ENCODE data around the gene DIP2A.

The DIP2A gene, protein sequence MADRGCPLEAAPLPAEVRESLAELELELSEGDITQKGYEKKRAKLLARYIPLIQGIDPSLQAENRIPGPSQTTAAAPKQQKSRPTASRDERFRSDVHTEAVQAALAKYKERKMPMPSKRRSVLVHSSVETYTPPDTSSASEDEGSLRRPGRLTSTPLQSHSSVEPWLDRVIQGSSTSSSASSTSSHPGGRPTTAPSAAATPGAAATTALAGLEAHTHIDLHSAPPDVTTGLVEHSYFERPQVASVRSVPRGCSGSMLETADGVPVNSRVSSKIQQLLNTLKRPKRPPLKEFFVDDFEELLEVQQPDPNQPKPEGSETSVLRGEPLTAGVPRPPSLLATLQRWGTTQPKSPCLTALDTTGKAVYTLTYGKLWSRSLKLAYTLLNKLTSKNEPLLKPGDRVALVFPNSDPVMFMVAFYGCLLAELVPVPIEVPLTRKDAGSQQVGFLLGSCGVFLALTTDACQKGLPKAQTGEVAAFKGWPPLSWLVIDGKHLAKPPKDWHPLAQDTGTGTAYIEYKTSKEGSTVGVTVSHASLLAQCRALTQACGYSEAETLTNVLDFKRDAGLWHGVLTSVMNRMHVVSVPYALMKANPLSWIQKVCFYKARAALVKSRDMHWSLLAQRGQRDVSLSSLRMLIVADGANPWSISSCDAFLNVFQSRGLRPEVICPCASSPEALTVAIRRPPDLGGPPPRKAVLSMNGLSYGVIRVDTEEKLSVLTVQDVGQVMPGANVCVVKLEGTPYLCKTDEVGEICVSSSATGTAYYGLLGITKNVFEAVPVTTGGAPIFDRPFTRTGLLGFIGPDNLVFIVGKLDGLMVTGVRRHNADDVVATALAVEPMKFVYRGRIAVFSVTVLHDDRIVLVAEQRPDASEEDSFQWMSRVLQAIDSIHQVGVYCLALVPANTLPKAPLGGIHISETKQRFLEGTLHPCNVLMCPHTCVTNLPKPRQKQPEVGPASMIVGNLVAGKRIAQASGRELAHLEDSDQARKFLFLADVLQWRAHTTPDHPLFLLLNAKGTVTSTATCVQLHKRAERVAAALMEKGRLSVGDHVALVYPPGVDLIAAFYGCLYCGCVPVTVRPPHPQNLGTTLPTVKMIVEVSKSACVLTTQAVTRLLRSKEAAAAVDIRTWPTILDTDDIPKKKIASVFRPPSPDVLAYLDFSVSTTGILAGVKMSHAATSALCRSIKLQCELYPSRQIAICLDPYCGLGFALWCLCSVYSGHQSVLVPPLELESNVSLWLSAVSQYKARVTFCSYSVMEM (N-terminal part only)

DNA sequence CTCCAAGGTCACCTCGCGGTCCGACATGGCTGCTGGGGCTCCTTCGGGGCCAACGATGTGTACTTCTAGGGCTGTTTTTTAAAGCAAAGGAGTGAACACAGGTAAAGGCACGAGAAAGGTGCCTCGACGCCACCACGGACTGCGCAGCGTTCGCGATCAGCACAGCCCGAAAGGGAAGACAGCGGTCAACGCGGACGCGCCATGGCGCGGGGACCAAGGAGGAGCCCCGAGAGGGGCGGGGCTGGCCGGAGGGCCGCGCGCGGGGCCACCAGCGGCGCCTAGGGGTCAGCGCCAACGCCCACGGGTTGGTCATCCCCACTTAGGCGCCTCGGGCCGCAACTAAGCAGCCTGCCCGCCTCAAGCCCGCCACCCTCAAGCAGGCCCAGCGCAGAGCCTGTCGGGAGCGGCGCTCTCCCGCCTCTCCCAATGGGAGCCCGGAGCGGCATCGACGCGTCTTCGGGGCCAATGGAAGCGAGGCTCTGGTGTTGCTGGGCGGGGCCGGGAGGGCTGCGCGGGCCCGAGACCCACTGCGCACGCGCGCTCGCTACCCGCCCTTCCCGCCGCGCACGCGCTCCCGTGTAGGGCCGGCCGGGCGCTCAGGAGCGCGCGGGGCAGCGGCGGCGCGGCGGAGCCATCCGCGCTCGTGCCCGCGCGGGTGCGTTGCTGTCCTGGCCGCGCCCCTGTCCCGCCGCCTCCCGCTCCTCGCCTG, at the start of gene DIP2A:
TSS of gene DIP2A (plus strand) at position 577 of the 709 bp plus-strand sequence. CDS start 241 bp downstream, outside the sequence.
- peak within 1 kb of the TSS; percentile 83 for H3K4me3 ChIP-seq (ENCODE audit: low read depth, low read length)
- TF ChIP-seq, protein P1, sequence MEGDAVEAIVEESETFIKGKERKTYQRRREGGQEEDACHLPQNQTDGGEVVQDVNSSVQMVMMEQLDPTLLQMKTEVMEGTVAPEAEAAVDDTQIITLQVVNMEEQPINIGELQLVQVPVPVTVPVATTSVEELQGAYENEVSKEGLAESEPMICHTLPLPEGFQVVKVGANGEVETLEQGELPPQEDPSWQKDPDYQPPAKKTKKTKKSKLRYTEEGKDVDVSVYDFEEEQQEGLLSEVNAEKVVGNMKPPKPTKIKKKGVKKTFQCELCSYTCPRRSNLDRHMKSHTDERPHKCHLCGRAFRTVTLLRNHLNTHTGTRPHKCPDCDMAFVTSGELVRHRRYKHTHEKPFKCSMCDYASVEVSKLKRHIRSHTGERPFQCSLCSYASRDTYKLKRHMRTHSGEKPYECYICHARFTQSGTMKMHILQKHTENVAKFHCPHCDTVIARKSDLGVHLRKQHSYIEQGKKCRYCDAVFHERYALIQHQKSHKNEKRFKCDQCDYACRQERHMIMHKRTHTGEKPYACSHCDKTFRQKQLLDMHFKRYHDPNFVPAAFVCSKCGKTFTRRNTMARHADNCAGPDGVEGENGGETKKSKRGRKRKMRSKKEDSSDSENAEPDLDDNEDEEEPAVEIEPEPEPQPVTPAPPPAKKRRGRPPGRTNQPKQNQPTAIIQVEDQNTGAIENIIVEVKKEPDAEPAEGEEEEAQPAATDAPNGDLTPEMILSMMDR (IDR thresholded peaks at IDR 0.05; ENCODE audit: insufficient read depth, low read depth, low read length, missing control alignments) = no peak
- DNase-seq (ENCODE audit: low read depth) = peak; percentile 99

DNA sequence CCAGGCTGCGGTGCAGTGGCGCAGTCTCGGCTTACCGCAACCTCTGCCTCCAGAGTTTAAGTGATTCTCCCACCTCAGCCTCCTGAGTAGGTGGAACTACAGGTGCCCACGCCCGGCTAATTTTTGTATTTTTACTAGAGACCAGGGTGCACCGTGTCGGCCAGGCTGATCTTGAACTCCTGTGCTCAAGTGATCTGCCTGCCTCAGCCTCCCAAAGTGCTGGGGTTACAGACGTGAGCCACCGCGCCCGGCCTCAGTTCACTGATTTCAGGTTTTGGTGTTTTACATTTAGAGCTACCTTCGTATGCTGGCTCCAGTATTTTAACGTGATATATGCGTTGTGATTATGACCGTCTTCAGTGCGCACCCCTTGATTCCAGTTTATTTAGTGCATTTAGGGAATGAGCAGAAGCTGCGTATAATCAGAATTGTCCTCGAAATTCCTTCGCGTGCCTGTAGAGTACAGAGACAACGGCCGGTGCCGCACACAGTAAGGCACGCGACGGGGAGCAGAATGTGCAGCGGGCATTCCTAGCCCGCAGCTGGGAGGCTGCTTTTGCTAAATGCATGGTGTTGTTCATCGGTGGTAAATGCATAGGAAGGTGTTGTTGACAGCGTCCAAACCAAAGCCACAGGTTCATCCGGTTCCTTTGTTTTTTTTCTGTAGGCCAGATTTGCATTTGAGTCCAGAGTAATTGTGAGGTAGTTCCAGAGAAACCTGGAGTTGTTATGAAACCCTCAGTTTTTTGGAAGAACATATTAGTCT, 48.9 kb upstream of the DIP2A start:
- TF ChIP-seq, protein P1 (IDR thresholded peaks at IDR 0.05; ENCODE audit: insufficient read depth, low read depth, low read length, missing control alignments) = no peak
- no peak overlapping the region for H3K4me3 ChIP-seq (ENCODE audit: low read depth, low read length)
- DNase-seq (ENCODE audit: low read depth) = no peak

DNA sequence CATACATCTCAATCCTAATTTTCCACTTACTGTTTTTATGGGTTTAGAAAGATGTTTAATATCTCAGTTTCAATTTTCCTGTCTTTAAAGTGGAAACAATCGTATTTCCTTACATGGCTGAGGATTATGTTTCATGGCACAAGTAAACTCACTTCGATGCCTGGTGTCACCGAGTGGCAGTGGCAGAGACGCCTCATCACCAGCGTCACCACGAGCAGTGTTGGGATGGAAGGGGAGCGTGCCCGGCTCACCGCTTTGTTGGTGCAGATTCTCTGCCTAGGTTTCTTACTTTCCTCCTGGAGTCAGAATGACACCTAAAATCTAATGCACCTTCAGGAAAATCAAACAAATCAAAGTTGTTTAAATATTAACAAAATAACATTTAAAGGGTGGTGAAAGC, 48.2 kb upstream of the DIP2A start:
- TF ChIP-seq, protein P1 (IDR thresholded peaks at IDR 0.05; ENCODE audit: insufficient read depth, low read depth, low read length, missing control alignments) = no peak
- H3K4me3 ChIP-seq (ENCODE audit: low read depth, low read length) = no peak overlapping the region
- no peak for DNase-seq (ENCODE audit: low read depth)

DNA sequence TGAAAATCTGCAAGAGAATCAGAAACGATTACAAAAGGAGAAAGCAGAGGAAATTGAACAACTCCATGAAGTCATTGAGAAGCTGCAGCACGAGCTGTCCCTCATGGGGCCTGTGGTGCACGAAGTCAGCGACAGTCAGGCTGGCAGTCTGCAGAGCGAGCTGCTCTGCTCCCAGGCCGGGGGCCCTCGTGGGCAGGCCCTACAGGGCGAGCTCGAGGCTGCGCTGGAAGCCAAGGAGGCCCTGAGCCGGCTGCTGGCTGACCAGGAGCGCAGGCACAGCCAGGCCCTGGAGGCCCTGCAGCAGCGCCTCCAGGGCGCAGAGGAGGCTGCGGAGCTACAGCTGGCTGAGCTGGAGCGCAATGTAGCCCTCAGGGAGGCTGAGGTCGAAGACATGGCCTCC, 47.5 kb upstream of the DIP2A start:
- no peak overlapping the region for H3K4me3 ChIP-seq (ENCODE audit: low read depth, low read length)
- no peak for DNase-seq (ENCODE audit: low read depth)
- TF ChIP-seq, protein P1 (IDR thresholded peaks at IDR 0.05; ENCODE audit: insufficient read depth, low read depth, low read length, missing control alignments) = no peak

DNA sequence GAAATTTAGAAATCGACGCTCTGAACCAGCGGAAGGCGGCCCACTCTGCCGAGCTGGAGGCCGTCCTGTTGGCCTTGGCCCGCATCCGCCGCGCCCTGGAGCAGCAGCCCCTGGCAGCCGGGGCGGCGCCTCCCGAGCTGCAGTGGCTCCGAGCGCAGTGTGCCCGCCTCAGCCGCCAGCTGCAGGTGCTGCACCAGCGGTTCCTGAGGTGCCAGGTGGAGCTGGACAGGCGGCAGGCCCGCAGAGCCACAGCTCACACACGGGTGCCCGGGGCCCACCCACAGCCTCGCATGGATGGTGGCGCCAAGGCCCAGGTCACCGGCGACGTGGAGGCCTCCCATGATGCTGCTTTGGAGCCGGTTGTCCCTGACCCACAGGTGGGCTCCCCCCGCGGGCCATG, 47.0 kb upstream of the DIP2A start:
- TF ChIP-seq, protein P1 (IDR thresholded peaks at IDR 0.05; ENCODE audit: insufficient read depth, low read depth, low read length, missing control alignments) = no peak
- H3K4me3 ChIP-seq (ENCODE audit: low read depth, low read length) = no peak overlapping the region
- DNase-seq (ENCODE audit: low read depth) = no peak

Data from GM12865 (cell line).